Subcutaneous adipose tissue (tissue), 4 donors: ENCODE measurements around the gene TBC1D17. TPM values are rescaled to one million over a fixed set of nuclear protein-coding genes. Genes with fewer than 3 reads are reported as not detected.

ENCODE experiments used
- small RNA-seq: library from RNA; depleted of rRNA; stranded (forward); fragments of <200 nt; gene quantifications from one replicate; pipeline ENCODE3, GENCODE V24; 2016
- total RNA-seq, 4 donors: library from RNA; depleted of rRNA; stranded (reverse); fragments of >200 nt; gene quantifications; one replicate each; pipeline ENCODE4 v1.1.0, GENCODE V29; 2016
- TF ChIP-seq, protein P1 (sequence below): fragments of 450-650 bp; IDR thresholded peaks from one replicate; pipeline ENCODE4 v1.5.1; 2016; ENCODE audit warnings: low read depth, mild to moderate bottlenecking, control low read depth, antibody characterized with exemption, moderate library complexity

Gene TBC1D17
- total RNA-seq, 4 donors from 2014 or later = 19.2 to 60.8 (median 29.1) TPM

DNA sequence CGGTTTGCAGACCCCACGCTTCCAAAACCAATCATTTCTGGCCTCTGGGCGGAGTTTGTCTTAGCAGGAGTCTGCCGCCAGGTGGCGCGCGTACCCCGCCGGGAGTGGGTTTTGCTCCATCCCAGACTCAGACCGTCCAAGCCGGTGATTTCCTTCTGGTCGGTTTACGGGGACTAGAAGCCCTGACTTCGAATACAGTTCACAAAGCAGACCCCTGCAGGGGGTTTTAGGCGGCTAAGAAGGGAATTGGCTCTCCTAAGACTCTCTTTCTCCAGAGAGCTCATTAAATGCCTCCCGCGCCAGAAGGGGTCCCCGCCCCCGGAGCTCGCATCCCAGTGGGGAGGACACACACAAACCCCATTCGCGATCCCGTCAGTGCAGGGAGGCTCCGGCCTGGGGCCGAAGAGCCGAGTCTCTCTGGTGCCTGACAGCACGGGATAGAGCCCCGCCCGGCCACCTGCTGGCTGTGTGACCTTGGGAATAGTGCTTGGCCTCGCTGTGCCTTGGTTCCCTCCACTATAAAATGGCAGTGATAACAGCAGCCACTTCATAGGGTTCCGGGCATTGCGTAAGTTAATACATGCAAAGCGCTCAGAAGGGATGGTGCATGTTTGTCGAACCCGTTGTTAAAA is 60.4 kb downstream of the TBC1D17 start:
- TF ChIP-seq, protein P1, sequence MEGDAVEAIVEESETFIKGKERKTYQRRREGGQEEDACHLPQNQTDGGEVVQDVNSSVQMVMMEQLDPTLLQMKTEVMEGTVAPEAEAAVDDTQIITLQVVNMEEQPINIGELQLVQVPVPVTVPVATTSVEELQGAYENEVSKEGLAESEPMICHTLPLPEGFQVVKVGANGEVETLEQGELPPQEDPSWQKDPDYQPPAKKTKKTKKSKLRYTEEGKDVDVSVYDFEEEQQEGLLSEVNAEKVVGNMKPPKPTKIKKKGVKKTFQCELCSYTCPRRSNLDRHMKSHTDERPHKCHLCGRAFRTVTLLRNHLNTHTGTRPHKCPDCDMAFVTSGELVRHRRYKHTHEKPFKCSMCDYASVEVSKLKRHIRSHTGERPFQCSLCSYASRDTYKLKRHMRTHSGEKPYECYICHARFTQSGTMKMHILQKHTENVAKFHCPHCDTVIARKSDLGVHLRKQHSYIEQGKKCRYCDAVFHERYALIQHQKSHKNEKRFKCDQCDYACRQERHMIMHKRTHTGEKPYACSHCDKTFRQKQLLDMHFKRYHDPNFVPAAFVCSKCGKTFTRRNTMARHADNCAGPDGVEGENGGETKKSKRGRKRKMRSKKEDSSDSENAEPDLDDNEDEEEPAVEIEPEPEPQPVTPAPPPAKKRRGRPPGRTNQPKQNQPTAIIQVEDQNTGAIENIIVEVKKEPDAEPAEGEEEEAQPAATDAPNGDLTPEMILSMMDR = no peak

Small RNA genes lying within 50 kb of the gene (small RNA-seq; reads per million reads assigned to genes)
- gene MIR4749 = not detected

Other genes starting within 250 kb of the TBC1D17 start
- 100 to 1,000 TPM in 2 of 4 donors, 10 to 100 TPM in 2; 62.9 to 113 (median 101) TPM for gene RRAS, start 237.6 kb upstream of the TBC1D17 start, total RNA-seq
- gene SCAF1, start 235.5 kb upstream of the TBC1D17 start, total RNA-seq = 10 to 100 TPM in 3 of 4 donors, 1 to 10 TPM in 1; 8.8 to 33.3 (median 11.3) TPM
- 10 to 100 TPM; 21.8 to 66.5 (median 39.0) TPM for gene IRF3, start 211.8 kb upstream of the TBC1D17 start, total RNA-seq
- gene BCL2L12, start 211.8 kb upstream of the TBC1D17 start, total RNA-seq = 1 to 10 TPM; 2.1 to 7.9 (median 3.3) TPM
- gene PRMT1, start 200.4 kb upstream of the TBC1D17 start, total RNA-seq = 100 to 1,000 TPM in 1 of 4 donors, 10 to 100 TPM in 3; 63.8 to 104 (median 78.2) TPM
- 1 to 10 TPM in 3 of 4 donors, not detected in 1; 1.0 to 2.6 (median 2.1) TPM for gene ADM5, start 188.1 kb upstream of the TBC1D17 start, total RNA-seq
- gene CPT1C, start 186.6 kb upstream of the TBC1D17 start, total RNA-seq = 1 to 10 TPM in 1 of 4 donors, under 1 TPM in 2, not detected in 1; 0.38 to 2.6 (median 0.85) TPM
- gene TSKS, start 114.4 kb upstream of the TBC1D17 start, total RNA-seq = 1 to 10 TPM in 1 of 4 donors, under 1 TPM in 3; 0.49 to 2.8 (median 0.59) TPM
- 100 to 1,000 TPM in 1 of 4 donors, 10 to 100 TPM in 3; 48.9 to 112 (median 57.9) TPM for gene AP2A1, start 110.7 kb upstream of the TBC1D17 start, total RNA-seq
- 10 to 100 TPM in 3 of 4 donors, 1 to 10 TPM in 1; 6.7 to 18.6 (median 13.3) TPM for gene FUZ, start 64.4 kb upstream of the TBC1D17 start, total RNA-seq
- gene MED25, start 59.4 kb upstream of the TBC1D17 start, total RNA-seq = 10 to 100 TPM; 15.2 to 30.5 (median 16.4) TPM
- 10 to 100 TPM; 39.3 to 65.9 (median 44.2) TPM for gene PTOV1, start 26.5 kb upstream of the TBC1D17 start, total RNA-seq
- 10 to 100 TPM; 25.9 to 48.0 (median 38.7) TPM for gene PNKP, start 10.1 kb upstream of the TBC1D17 start, total RNA-seq
- 10 to 100 TPM in 2 of 4 donors, 1 to 10 TPM in 2; 5.5 to 20.3 (median 9.1) TPM for gene AKT1S1, start 347 bp upstream of the TBC1D17 start, total RNA-seq
- gene IL4I1, start 19.2 kb downstream of the TBC1D17 start, total RNA-seq = 1 to 10 TPM in 1 of 4 donors, under 1 TPM in 1, not detected in 2; 0.22 to 9.3 TPM
- 10 to 100 TPM; 10.9 to 41.6 (median 17.6) TPM for gene ATF5, start 51.5 kb downstream of the TBC1D17 start, total RNA-seq
- gene NUP62, start 51.8 kb downstream of the TBC1D17 start, total RNA-seq = 10 to 100 TPM; 25.8 to 29.2 (median 27.6) TPM
- 1 to 10 TPM in 3 of 4 donors, under 1 TPM in 1; 0.65 to 6.6 (median 2.7) TPM for gene SIGLEC11, start 83.5 kb downstream of the TBC1D17 start, total RNA-seq
- 10 to 100 TPM; 16.5 to 29.8 (median 26.8) TPM for gene VRK3, start 147.7 kb downstream of the TBC1D17 start, total RNA-seq
- 10 to 100 TPM in 2 of 4 donors, 1 to 10 TPM in 2; 8.0 to 12.4 (median 9.5) TPM for gene ZNF473, start 148.3 kb downstream of the TBC1D17 start, total RNA-seq